HG02973 (cell line): ENCODE results near the gene TMEM223.
A peak's percentile ranks its signal among the peaks of the same experiment; 100 is the strongest.
"Not testable (repeated sequence)": the region's sequence is repeated elsewhere in the genome, so short reads cannot be mapped to it uniquely, and the experiment has no call there.

Experiments
- ATAC-seq: cut with Tn5 transposase; IDR thresholded peaks from one replicate; pipeline ENCODE4 v1.9.1; 2021; ENCODE audit warnings: moderate library complexity; ENCODE audit not compliant: unreplicated experiment

Gene TMEM223

DNA sequence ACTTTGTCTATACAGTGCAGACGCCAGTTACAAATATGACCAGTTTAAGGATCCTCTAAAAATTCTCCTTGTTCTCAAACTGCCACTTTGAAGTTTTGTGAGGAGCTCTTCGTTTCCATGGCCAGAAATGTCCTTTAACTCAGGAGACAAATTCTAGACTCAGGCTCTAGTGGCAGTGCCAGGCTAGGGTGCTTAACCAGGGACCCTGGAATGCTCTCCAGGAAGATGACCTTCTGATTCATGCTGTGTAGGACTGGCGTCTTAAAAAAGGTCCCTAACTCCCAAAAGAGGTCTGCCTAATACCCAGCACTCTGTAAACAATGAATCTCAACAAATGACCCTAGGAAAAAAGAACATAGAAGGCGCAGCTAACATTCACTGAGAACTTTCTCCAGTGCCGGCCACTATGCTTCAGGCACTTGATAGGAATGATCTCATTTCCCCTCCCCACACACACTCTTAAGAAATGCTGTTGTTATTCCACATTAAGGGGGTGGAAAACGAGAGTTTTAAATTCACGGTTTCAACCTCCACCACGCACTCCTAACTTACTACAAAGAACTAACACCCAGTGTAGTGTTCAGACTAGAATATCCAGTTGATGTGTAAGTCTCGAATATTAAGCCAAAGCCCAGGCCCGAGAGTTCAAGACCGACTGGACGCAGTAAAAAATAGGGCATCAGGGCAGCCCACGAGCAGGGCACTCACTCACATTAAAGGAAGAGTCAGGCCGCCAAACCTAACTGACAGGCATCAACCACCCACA, 12.7 kb upstream of the TMEM223 start:
- peak; percentile 11 for ATAC-seq

DNA sequence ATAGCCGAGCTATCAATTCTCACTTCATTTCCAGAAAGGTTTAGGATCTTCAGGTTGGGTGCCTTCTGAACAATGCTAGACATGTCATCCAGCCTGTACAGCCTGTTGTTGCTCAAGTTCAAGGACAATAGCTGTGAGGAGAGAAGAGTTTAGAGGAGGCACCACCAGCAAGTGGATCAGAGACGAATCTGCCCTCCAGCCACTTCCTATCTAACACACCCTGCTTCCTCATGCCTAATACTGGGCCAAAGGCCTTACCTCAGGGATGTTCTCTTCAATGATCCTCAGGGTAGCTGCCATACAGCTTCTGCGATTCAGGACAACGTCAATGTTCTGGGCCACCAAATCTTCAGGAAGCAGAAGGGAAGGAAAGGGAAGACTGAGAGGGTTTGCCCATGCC, 9.3 kb upstream of the TMEM223 start:
- no peak for ATAC-seq

DNA sequence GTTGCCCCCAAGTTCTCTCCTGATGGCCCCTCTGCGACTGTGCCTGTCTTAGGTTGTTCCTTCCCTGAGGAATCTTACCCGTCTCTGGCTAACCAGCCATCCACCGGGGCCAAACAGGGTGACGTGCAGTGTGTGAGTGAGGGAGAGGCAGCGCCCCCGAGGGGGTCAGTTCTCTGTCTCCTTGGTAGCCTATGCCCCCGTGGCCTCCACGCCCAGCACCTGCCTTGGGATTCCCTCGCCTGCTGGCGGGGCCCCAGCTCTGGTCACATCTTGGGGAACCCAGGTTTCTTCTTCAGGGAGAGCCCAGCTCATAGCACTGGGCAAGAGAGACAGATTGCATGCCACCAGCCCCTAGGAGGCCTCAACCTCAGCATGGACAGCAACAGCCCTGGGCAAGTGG, 7.7 kb upstream of the TMEM223 start:
- no peak for ATAC-seq

DNA sequence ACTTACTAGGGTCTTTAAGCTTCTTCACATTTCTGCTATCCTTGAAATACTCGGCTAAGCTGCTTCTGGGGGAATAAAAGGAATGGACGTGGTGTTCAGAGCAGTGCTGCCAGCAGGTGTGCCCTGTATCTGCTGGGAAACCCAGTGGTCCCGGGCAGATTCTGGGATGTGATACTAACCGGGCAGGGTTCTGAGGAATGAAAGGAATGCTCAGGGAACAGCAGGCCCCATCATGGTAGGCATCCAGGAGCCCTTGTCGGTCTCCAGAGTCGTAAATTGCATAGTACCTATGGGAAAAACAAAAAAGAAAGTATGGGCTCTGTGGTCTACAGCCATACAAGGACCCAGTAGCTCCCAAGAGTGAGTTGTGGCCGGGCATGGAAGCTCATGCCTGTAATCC, 4.5 kb upstream of the TMEM223 start:
- no peak for ATAC-seq

DNA sequence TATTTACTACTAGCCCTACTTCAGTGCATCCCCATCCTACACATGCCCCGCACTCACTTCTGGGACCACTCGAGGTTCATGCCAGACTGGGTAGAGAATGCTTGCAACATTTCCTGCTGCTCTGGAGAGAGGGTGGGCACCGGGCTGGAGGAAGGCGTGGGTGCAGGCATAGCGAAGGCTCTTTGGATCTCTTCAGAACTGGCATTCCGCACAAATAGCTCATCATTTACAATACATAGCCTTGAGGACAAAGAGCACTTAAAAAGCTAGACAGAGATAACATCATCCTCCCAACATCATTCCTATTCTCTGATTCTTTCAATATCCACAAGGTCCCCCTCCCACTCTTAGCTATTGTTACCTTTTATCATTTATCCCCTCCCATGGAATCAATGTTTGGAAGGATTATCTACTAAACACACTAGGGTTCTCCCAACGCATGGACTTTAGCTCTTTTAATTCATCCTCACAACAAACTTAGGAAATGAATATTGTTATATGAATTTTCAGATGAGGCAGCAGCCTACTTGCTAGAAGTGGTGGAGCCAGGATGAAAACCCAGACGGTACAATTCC, 2.5 kb upstream of the TMEM223 start:
- ATAC-seq: no peak

DNA sequence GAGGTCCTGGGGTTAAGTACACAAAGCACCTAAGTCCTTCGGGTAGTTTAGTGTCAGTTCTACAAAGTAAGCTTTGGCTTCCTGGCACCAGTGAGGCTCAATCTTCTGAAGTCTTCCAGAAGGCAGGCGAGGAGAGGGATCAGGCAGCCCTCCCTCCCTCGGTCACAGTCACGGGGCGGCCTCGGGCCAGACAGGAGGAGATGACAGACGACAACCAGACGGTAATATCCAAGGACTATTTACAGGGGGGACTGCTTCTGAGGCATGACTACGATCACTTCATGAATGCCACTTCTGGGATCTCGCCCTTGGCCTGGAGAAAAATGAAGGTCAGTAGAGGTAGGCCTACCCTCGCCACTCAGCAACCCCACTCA, 383 bp upstream of the TMEM223 start:
- no peak for ATAC-seq

DNA sequence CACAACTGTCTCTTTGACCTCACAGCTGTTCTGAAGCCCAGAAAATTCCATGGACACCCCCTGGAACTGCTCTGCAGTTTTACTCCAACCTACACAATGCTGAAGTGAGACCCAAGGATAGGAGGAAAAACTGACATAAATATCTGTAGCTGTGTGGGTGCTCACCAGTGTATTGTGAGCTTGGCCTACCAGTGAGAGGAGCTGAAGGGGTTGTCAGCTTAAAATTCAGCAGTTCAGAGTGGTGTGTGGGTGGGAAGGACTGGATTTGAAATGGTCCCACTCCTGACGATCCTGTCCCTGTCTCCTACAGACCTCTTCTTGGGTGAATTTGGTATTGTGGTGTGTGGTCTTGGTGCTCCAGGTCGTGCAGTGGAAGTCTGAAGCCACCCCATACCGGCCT, 2.2 kb downstream of the TMEM223 start:
- no peak for ATAC-seq

DNA sequence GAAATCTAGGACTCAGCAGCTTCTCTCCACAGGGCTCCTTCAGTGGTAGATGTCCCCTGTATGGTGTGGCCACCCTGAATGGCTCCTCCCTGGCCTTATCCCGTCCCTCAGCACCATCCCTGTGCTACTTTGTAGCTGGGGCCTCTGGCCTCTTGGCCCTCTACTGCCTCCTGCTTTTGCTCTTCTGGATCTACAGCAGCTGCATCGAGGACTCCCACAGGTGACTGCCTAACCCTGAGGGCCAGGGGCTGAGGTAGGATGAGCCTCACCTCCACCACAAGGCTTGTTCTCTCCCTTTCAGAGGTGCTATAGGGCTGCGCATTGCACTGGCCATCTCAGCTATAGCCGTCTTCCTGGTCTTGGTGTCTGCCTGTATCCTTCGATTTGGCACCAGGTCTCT, 2.8 kb downstream of the TMEM223 start:
- ATAC-seq: no peak

DNA sequence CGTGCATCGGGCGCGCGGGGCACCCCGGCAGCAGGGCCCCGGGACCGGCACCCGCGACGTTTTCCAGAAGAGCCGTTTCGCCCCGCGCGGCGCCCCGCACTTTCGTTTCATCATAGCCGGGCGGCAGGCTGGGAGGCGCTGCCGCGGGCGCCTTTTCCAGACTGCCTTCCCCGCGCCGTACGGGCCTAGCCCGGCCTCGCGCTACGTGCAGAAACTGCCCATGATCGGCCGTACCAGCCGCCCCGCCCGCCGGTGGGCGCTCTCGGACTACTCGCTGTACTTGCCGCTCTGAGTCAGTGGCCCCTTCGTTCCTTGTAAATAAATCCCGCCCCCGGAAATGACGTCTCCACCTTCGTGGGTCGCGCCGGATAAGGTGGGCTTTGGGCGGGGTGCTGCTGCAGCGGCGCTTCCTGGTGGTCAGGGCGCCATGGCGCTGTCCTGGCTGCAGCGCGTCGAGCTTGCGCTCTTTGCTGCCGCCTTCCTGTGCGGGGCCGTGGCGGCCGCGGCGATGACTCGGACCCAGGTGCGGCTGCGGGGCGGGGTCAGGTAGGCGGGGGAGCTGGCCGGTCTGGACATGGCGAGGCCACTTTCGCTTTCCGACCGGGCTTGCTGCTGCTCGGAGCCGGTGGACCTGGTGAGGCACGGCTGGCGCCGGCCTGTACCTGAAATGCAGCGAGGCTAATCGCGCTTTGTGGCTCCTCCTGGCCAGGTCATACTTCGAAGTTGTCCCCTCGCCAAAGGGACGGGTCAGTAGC, 4.6 kb downstream of the TMEM223 start, which contains the start of gene TMEM179B:
Gene TMEM179B (plus strand): TSS at position 398 of the 755 bp plus-strand sequence. CDS start 30 bp downstream, at position 428.
- ATAC-seq: peak; percentile 45

DNA sequence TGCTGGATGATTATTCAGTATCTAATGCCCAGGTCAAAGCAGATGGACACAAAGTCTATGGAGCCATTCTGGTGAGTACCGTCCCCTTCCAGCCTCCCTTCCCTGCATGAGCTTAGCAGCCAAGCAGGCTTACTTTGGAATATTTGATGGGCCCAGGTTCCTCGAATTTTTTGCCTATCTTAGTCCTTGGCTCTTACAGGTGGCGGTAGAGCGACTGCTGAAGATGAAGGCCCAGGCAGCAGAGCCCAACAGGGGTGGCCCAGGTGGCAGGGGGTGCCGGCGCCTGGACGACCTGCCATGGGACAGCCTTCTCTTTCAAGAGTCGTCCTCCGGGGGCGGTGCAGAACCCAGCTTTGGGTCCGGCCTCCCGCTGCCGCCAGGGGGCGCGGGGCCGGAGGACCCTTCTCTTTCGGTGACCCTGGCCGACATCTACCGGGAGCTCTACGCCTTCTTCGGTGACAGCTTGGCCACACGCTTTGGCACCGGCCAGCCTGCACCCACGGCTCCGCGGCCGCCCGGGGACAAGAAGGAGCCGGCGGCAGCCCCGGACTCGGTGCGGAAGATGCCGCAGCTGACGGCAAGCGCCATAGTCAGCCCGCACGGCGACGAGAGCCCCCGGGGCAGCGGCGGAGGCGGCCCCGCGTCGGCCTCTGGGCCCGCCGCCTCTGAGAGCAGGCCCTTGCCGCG, 5.3 kb downstream of the TMEM223 start:
- peak; percentile 64 for ATAC-seq

DNA sequence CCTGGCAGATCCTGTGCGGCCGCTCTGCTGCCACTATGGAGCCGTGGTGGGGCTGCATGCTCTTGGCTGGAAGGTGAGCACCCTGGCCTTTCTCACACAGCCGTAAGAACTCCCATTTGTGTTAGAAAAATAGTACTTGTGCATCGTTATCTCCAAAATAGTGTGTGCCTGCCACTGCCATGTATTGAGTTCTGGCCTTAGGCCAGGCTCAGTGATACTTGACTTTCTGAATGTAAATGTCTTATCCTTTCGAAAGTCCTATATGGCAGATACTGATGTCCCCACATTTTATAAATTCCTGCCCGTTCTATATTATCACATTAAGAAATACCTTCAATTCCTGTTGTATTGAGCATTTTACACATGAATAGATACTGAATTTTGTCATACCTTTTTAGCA, 9.1 kb downstream of the TMEM223 start:
- no peak for ATAC-seq

DNA sequence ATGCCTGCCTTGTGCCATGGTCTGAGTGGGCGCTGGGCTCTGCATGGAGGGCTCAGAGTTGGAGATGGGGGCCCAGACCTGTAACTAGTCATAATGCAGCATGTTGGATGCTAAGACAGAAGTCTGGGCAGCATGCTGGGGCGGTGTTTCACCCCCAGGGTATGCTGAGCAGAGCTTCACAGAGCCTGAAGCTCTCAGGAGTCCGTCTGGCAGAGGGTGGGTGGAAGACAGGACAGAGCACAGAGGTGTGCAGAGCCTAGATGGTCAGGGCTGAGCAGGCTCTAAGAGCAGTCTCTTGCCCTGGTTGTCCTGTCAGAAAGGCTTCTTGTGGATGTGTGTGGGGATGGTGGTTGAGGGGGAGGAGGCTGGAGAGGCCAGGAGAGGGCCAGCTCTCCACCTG, 13.4 kb downstream of the TMEM223 start:
- no peak for ATAC-seq

DNA sequence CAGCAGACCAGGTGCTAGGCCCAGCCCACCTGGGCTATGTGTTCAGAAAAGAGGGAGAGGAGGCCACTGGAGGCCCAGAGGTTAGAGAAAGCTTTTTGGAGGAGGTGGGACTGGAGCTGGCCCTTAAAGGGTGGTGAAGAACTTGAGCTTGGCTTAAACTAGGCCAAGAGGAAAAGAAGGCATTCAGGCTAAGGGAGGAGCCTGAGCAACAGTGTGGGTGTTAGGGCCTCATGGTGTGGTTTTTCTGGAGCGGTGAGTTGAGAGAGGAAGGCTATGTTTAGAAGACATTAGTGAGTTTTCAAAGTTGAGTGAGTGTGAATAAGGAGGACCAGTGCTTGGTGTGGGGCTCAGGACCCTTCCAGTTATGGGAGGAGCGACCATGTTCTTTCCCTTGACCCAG, 14.4 kb downstream of the TMEM223 start:
- no peak for ATAC-seq

DNA sequence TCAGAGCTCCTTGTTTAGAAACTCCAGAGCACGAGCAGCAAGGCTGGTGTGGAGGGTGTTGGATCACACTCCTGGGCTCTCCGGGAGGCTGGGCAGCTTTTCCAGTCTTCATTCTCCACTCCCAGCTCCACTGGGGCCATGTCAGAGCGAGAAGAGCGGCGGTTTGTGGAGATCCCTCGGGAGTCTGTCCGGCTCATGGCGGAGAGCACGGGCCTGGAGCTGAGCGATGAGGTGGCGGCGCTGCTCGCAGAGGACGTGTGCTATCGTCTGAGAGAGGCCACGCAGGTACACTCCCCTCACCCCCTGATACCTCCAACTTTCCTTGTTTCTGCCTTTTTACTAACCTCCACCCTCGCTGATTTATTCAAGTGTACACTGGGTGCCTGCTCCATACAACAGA, 16.2 kb downstream of the TMEM223 start:
- no peak for ATAC-seq

DNA sequence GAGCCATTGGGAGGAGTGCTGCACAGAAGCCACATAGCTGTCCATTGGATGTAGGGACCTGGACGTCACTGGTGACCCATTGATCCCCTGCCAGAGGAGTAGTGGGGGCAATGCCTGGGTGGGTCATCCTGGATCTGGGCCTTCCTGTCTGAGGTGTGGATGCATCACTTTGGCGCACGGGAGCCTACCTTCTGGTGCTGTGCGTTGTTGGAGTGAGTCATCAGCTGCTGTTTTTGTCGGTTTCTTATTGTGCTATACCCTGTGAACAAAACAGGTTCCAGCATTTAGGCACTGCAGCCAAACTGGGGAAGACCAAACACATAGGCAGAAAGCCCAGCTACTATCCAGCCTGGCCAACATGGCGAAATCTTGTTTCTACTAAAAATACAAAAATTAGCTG, 17.4 kb downstream of the TMEM223 start:
- ATAC-seq: no peak

DNA sequence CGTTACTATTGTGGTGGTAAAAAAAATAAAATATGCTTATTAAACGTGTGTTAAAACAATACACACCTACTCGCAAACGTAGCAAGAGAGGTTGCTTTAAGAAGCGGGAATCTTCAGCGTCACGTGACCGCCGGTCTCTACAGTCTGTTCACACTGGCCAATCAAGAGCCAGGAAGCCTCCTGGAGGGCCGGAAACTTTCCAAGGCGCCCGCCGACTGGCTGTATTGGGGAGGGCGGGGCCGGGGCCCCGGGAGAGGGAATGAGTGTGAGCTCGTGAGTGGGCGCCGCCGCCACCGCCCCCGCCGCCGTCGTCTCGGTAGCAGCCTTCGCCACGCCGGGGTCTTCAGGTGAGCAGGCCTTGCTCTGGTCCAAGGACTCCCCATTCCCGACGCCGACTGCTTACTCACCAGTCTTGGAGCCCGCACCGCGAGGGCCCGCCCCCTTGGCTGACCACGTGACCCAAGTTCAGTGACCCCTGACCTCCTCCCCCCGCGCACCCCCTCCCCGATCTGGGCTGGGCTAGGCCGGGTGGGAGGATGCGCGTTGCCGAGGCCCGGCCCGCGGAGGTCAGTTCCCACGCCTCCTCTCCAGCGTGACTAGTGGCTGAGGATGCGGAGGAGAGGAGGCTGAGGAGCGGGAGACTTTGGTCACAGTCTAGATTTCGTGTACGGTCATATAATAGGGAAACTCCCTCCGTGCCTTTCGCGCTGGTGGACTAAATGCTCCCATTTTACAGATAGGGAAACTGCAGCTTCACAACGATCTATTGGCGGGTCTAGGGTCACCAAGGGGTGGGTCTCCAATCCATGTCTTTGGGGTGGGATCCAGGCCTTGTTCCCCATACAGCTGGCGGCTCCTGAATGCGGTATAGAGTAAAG, 20.4 kb downstream of the TMEM223 start, which contains the start of gene TAF6L:
Gene TAF6L (plus strand): TSS at position 253 of the 878 bp plus-strand sequence. CDS start 4,388 bp downstream, outside the sequence.
- peak; percentile 62 for ATAC-seq

DNA sequence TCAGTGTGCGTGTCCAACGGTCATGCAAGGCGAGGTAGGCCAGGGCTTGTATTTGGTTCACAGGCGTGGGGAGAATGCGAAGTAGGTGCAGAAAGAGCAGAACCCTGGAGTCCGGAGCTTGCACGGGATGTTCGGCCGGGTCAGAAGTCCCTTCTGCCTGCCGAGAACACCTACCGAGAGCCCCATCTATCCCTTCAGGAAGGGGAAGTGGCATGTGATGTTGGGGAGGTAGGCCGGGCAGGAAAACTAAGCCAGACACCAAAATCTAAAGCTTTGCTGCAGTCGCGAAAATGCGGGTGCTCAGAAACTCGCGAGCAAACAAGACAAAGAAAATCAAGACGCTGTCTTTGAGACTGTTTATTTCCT, 21.0 kb downstream of the TMEM223 start:
- ATAC-seq: no peak

DNA sequence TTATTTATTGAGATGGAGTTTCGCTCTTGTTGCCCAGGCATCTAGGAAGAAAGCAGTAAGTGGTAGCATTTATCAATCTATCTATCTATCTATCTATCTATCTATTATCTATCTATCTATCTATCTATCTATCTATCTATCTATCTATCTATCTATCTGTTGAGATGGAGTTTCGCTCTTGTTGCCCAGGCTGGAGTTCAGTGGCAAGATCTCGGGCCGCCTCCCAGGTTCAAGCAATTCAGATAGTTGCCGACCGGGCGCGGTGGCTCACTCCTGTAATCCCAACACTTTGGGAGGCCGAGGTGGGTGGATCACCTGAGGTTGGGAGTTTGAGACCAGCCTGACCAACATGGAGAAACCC, 31.0 kb downstream of the TMEM223 start:
- not testable (repeated sequence) for ATAC-seq

DNA sequence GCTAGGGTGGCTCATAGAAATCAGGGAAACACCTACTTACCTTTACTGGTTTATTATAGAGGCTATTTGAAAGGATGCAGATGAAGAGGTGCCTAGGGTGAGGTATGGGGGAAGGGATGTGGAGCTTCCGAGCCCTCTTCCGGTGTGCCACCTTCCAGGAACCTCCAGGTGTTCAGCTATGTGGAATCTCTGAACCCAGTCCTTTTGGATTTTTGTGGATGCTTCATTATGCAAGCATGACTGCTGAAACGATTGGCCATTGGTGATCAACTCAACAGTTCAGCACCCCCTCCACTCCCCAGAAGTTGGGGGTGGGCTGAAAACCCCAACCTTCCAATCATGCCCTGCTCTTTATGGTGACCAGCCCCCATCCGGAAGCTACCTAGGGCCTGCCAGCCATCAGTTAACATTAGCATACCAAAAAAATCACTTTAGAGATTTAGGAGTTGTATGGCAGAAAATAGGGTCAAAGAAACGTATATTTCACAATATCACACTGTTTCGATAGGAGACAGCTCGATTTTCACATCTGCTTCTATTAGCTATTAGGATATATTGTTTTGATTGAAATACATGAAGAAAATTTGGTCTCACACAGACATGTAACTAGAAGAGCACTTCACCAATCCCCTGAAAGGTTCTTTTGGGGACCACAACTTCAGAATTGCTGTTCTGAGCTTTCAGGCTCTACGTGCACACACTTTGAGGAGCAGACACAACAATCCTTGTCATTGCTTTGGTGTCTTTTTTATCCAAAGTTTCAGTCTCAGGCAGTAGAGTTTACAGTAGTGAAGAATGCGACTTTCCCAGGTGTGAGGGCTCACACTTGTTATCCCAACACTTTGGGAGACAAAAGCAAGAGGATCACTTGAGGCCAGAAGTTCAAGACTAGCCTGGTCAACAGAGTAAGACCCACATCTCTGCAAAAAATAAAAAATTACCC, 33.7 kb downstream of the TMEM223 start:
- no peak for ATAC-seq
